ENCODE results near the gene VEZF1. TPM values are rescaled to one million over a fixed set of nuclear protein-coding genes. Genes with fewer than 3 reads are reported as not detected.

Gene VEZF1
- total RNA-seq, 2 donors from 2014 or later = 23.1 to 31.3 TPM

DNA sequence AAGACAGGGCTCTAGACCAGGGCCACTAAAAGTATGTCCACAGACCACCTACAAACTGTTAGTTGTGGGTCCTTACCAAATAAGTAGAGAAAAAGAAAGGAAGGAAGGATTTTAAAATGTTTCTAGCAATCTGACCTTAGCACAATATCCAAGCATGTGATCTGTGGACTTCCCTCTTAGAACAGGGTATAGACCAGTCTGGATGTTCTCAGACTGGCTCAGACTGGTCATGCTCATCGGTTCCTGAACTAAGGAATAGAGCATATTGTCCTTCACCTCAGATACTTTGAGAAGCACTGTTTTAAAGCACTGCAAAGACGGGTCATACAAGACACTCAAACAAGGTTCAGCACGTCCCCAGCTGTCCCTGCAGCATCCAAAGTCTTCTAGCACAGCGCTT lies 58.7 kb downstream of the VEZF1 start:
- Mint-ChIP-seq H3K9me3 (no peaks in the 10 kb centered on the region), H3K36me3 (no peaks in the 10 kb centered on the region), H3K27ac (no peak overlapping the region)
- ATAC-seq = no peak
- DNase-seq (ENCODE audit: low spot score in 2 of 2) = no peak

DNA sequence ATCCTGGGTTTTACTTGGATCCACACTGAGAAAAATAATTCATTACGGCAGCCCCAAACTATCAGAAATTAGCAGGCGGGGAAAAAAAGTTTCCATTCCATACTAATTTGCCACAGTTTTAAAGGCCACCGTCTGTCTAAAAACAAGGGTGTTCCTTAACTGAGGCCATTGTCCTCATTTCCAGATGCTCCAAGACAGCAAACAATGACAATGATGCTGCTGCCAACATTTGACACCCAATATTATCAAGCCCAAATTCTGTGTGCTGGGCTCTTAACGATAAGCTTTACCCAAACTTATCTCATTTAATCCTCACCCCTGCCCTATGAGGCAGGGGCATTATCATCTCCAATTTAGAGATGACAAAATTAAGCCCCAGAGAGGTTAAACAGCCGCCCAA lies 59.1 kb downstream of the VEZF1 start:
- DNase-seq (ENCODE audit: low spot score in 2 of 2) (no peak), ATAC-seq (no peak)
- Mint-ChIP-seq H3K36me3 (no peaks in the 10 kb centered on the region), H3K9me3 (no peaks in the 10 kb centered on the region), H3K27ac (no peak overlapping the region)

DNA sequence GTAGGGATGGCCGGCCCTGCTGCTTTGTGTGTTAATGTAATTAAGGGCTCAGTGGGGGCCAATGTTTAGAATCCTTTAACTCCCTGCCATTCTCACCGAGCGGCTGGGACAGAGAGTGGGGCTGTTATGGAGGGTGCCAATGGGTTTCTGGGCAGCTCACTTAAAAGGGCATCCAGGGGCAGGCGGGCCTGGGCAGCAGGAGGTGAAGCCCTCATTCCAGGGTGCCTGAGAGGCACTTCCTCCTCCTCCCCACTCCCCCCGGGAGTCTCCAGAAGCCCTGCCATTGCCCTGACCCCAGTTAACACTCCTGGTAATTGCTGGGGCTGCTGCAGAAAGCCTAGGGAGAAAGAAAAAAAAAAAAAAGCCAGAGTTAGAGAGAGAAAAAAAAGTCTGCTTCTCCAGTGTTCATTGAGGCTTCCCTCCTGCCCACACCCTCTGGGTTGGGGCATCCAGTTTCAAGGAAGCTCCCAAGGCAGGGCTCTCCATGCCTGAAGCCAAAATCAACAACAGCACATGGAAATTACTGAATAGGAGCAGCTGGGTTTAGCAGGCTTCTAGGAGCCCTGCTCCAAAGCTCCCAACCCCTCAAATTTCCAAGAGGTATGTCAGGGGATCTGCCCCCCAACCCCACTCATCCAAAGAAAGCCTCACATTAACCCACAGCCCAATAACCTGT lies 60.9 kb downstream of the VEZF1 start:
- H3K9me3 Mint-ChIP-seq = no peaks in the 10 kb centered on the region
- ATAC-seq = no peak
- no peak for DNase-seq (ENCODE audit: low spot score in 2 of 2)
- peak overlapping the region in 1 of 2 donors; percentile 44 for H3K27ac Mint-ChIP-seq
- no peaks in the 10 kb centered on the region for H3K36me3 Mint-ChIP-seq

DNA sequence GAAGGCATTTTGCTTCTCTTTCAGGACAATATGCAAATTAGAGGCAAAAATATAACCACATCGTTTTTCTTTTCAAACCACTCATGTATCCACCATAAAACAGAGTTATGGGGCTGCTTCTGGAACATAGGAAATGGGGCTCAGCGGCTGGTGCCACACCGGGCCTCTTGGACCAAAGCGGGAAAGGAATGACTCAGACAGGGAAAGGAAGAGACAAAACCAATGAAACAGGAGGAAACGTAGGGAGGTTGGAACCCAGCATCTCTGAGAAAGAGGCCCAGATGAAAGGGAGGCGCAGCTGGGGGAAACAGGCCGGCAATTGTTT lies 61.4 kb downstream of the VEZF1 start:
- H3K36me3 Mint-ChIP-seq = no peaks in the 10 kb centered on the region
- no peak overlapping the region for H3K27ac Mint-ChIP-seq
- DNase-seq (ENCODE audit: low spot score in 2 of 2) (no peak), ATAC-seq (no peak)
- H3K9me3 Mint-ChIP-seq = no peaks in the 10 kb centered on the region

DNA sequence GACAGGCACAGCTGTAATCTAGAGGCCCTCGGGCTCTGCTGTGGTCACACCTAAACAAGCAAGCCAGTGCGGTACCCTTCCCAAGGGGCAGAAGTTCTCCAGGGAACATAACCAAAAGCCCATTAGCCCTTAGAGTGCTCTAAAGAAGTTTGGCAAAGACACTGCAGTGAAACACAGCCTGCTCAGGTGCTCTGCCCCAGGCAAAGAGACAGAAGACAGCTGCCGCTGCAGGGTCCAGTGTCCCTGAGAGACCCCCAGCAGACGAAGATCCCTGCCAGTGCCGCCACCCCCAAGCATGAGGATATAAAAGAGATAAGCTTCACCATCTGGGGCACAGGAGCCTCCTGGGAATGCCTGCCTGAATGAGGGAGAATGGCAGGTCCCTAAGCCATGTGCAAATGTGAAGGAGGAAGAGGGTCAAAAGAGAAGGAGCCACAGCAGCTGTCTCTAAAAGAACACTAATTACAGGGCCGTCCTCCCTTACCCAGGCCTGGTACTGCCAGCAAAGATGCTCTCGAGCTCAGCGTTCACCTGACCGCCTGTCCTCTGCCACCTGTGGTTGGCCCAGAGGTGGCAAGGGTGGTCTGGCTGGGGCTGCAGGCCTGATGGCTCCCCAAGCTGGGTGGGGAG lies 62.6 kb downstream of the VEZF1 start:
- no peaks in the 10 kb centered on the region for H3K9me3 Mint-ChIP-seq
- no peaks in the 10 kb centered on the region for H3K36me3 Mint-ChIP-seq
- DNase-seq (ENCODE audit: low spot score in 2 of 2) (no peak), ATAC-seq (no peak)
- H3K27ac Mint-ChIP-seq = no peak overlapping the region

DNA sequence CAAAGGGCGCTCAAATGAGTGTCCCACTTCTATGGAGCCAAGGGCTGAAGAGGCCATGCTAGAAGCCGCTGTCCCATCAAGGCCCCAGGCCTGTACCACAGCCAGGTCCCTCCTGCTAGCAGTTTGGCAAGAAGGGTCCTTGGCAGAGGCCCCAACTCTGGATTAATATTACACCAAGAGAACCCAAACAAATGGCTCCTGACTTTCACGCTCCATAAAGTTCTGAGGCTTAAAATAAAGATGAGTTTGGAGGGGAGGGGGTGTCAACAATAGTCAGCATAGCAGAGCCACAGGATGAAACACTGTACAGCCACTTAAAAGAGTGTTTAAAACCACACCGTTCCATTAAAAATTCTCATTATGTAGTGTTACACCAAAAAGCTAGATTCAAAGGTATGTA lies 63.4 kb downstream of the VEZF1 start:
- peak in 1 of 2 donors; percentile 61 for ATAC-seq
- no peaks in the 10 kb centered on the region for H3K36me3 Mint-ChIP-seq

More for the DNA sequence above, 63.4 kb downstream of the VEZF1 start:
- H3K9me3 Mint-ChIP-seq = no peaks in the 10 kb centered on the region
- no peak overlapping the region for H3K27ac Mint-ChIP-seq
- no peak for DNase-seq (ENCODE audit: low spot score in 2 of 2)

Other genes with a start within 250 kb of the VEZF1 start
- not detected for gene CCDC182, start 243.0 kb downstream of the VEZF1 start, total RNA-seq
- 10 to 100 TPM; 43.1 to 57.7 TPM for gene MRPS23, start 138.2 kb downstream of the VEZF1 start, total RNA-seq
- gene CUEDC1, start 32.8 kb downstream of the VEZF1 start, total RNA-seq = under 1 TPM in 1 of 2 donors, not detected in 1; 0.84 TPM
- gene SRSF1, start 19.0 kb upstream of the VEZF1 start, total RNA-seq = 100 to 1,000 TPM; 188 to 351 TPM
- 10 to 100 TPM; 24.3 to 25.5 TPM for gene DYNLL2, start 95.2 kb upstream of the VEZF1 start, total RNA-seq
- under 1 TPM; 0.18 to 0.30 TPM for gene OR4D1, start 160.1 kb upstream of the VEZF1 start, total RNA-seq
- gene OR4D2, start 178.7 kb upstream of the VEZF1 start, total RNA-seq = not detected
- gene EPX, start 204.5 kb upstream of the VEZF1 start, total RNA-seq = not detected
- gene MKS1, start 231.0 kb upstream of the VEZF1 start, total RNA-seq = 10 to 100 TPM; 22.4 to 28.4 TPM

Measured in activated naive CD4-positive, alpha-beta T cell treated with anti-CD3 and anti-CD28 coated beads, Interleukin-2, amount 50 U/mL, for 72 hours (primary cell).